ENCODE results near the gene CDK6. TPM values are rescaled to one million over a fixed set of nuclear protein-coding genes. Genes with fewer than 3 reads are reported as not detected.

CDK6 gene
- total RNA-seq (2021; ENCODE audit: unreplicated experiment) (41.4 TPM), Bru-seq, nascent RNA (percentile 85 among the genes with signal in this experiment), BruChase-seq, experiment 1, labeled RNA remaining after a 6-hour chase (percentile 83 among the genes with signal in this experiment), BruChase-seq, experiment 2, labeled RNA remaining after a 2-hour chase (percentile 76 among the genes with signal in this experiment)
- polyA plus RNA-seq (2012) = 4.6 TPM in 2 replicates
- long read RNA-seq, full-length matches to known transcripts = 9 of 55 reads
- long read RNA-seq, partial matches to known transcripts = 10 of 55 reads
- long read RNA-seq, other reads (novel, unspliced or antisense) = 36 of 55 reads

- DNase-seq (ENCODE audit: low read depth, low spot score) (no peak), ATAC-seq (peak; percentile 56)
- no TSS peak for BruUV-seq (replicated peaks)
- intact Hi-C loops (cut with micrococcal nuclease) = loop anchor here (2.0 to 5.0 kb wide), 2 partner anchors 206 to 218 kb away; no protein-coding TSS in a partner anchor
- Histone ChIP-seq H3K36me3 (ENCODE audit: control insufficient read depth in 1 of 2, insufficient read depth in 2 of 2, low read length in 2 of 2) (no peaks in the 10 kb centered on the region; a peak in 1 of 4 replicates), H2AFZ (ENCODE audit: low read depth, low read length, poor library complexity, severe bottlenecking) (peak within 1 kb of the TSS; percentile 83), H3K9me2 (ENCODE audit: insufficient read depth) (no peaks in the 10 kb centered on the region), H4K20me1 (ENCODE audit: insufficient read depth) (no peaks in the 10 kb centered on the region), H3K27me3 (ENCODE audit: insufficient read depth, low read length) (no peaks in the 10 kb centered on the region), H3K4me3 (replicated peaks in 1 of 2; ENCODE audit: low read depth in 1 of 2, low read length in 2 of 2) (peak within 1 kb of the TSS; percentile 65 to 77), H3K79me2 (ENCODE audit: insufficient read depth, low read length) (peaks cover 40% of the 10 kb centered on the region), H3K9ac (ENCODE audit: low read length) (peak within 1 kb of the TSS; percentile 82), H3K4me1 (ENCODE audit: control insufficient read depth in 1 of 2, insufficient read depth in 2 of 2, low read length in 2 of 2) (peaks cover 12 to 32% of the 10 kb centered on the region in 2 experiments), H3K27ac (ENCODE audit: low read depth, low read length) (peak within 1 kb of the TSS; percentile 53), H3K4me2 (ENCODE audit: low read length) (peak within 1 kb of the TSS; percentile 99), H3K9me3 (ENCODE audit: control insufficient read depth in 1 of 2, insufficient read depth in 1 of 2, low read depth in 1 of 2, low read length in 2 of 2) (no peaks in the 10 kb centered on the region)
- CTCF ChIA-PET = no interaction called here
- POLR2A ChIA-PET = no interaction called here
- RAD21 ChIA-PET (ENCODE audit: low non-redundant PET in 1 of 2, low total read pairs in 2 of 2, uncharacterized antibody in 2 of 2, unreplicated experiment in 2 of 2) = no interaction called here
- no peak for TF ChIP-seq EZH2 (IDR thresholded peaks at IDR 0.05)
- TF ChIP-seq SRF (IDR thresholded peaks at IDR 0.05; ENCODE audit: low read depth) = no peak
- TF ChIP-seq POLR2A (IDR thresholded peaks at IDR 0.05; ENCODE audit: borderline replicate concordance, extremely low read depth, insufficient read depth, insufficient read length) = no peak
- no peak for TF ChIP-seq EGR1 (IDR thresholded peaks at IDR 0.05; ENCODE audit: low read depth)
- peak; percentile 47; the same call in 1 of the 2 replicates for TF ChIP-seq SIN3A (IDR thresholded peaks at IDR 0.05; ENCODE audit: low read depth)
- no peak for TF ChIP-seq ATF3 (IDR thresholded peaks at IDR 0.05)
- TF ChIP-seq CEBPB (IDR thresholded peaks at IDR 0.05; ENCODE audit: low read depth) = no peak
- no peak for TF ChIP-seq RAD21 (IDR thresholded peaks at IDR 0.05; ENCODE audit: low read depth)
- TF ChIP-seq YY1 (IDR thresholded peaks at IDR 0.05; ENCODE audit: extremely low read depth, insufficient replicate concordance, low read depth, low read length) = no peak
- TF ChIP-seq CBX3 (IDR thresholded peaks at IDR 0.05; ENCODE audit: low read depth) = no peak
- TF ChIP-seq ZNF274 (IDR thresholded peaks at IDR 0.05; ENCODE audit: low read depth, low read length) = no peak
- TF ChIP-seq MAX (IDR thresholded peaks at IDR 0.05) = peak; percentile 92
- no peak for TF ChIP-seq JUND (IDR thresholded peaks at IDR 0.05)
- no peak for TF ChIP-seq ZBTB33 (IDR thresholded peaks at IDR 0.05; ENCODE audit: extremely low read depth, insufficient replicate concordance, low read length)
- TF ChIP-seq ELF1 (IDR thresholded peaks at IDR 0.05; ENCODE audit: borderline replicate concordance, low read depth) = no peak
- TF ChIP-seq POLR2AphosphoS5 (IDR thresholded peaks at IDR 0.05; ENCODE audit: low read depth, low read length) = peak; percentile 61; the same call in 1 of the 2 replicates
- TF ChIP-seq FOSL1 (IDR thresholded peaks at IDR 0.05; ENCODE audit: low read depth) = no peak
- no peak for TF ChIP-seq REST (IDR thresholded peaks at IDR 0.05; ENCODE audit: low read depth)
- peak; percentile 55; the same call in 1 of the 2 replicates for TF ChIP-seq ZFX (IDR thresholded peaks at IDR 0.05)
- TF ChIP-seq CTCF (IDR thresholded peaks at IDR 0.05 in 2 of 3, conservative IDR thresholded peaks at IDR 0.05 in 1 of 3; ENCODE audit: borderline replicate concordance in 1 of 3, insufficient read depth in 1 of 3, low read depth in 2 of 3, low read length in 2 of 3) = no peak
Observed at GRCh38 chr7:92836489-92836999, at the start of gene CDK6. CDK6 (minus strand) TSS chr7:92836573; CDS start chr7:92833323, 3,250 bp downstream.

All from HCT116 (cell line).